H1 (cell line): Measurements from ENCODE around the gene KRT72. TPM values are rescaled to one million over a fixed set of nuclear protein-coding genes. Genes with fewer than 3 reads are reported as not detected.

ENCODE experiments used
- CTCF ChIA-PET: fragments of 300-600 bp; sonication (Branson Sonifier 250); formaldehyde crosslinking; loops from one replicate; lab custom pipeline; 2021; ENCODE audit not compliant: partially characterized antibody; lab: Charles Lee
- POLR2A ChIA-PET: fragments of 300-600 bp; sonication (Branson Sonifier 250); formaldehyde crosslinking; loops from one replicate; lab custom pipeline; 2021; ENCODE audit warnings: inconsistent platforms; ENCODE audit not compliant: partially characterized antibody; lab: Charles Lee
- DNase-seq, 2 experiments: peaks; one replicate each; pipeline versions ENCODE4 v3.0.0 to v3.0.0-alpha.2; 2010 to 2022; ENCODE audit warnings: low spot score in 2 of 2, low read depth in 1 of 2, mixed read lengths in 1 of 2
- FAIRE-seq: peaks from 2 replicates; lab custom pipeline; 2011; peaks lifted over from hg19 to GRCh38; lab: Jason Lieb, UNC
- H2AFZ ChIP-seq: 2 replicates; pipeline ENCODE4 v1.8.1; 2012; ENCODE audit warnings: low read length, inconsistent platforms
- H2AK5ac ChIP-seq: 2 replicates; pipeline ENCODE4 v1.6.1; 2013; ENCODE audit warnings: low read depth, low read length
- H2BK120ac ChIP-seq: replicated peaks from 2 replicates; pipeline ENCODE3; 2013; ENCODE audit warnings: low read depth, low read length, inconsistent platforms
- H2BK12ac ChIP-seq: 2 replicates; pipeline ENCODE4 v1.6.1; 2013; ENCODE audit warnings: low read depth, low read length
- H2BK15ac ChIP-seq: 2 replicates; pipeline ENCODE4 v1.6.1; 2013; ENCODE audit warnings: low read length
- H2BK20ac ChIP-seq: 2 replicates; pipeline ENCODE4 v1.6.1; 2013; ENCODE audit warnings: low read length
- H2BK5ac ChIP-seq: 2 replicates; pipeline ENCODE4 v1.6.1; 2013; ENCODE audit warnings: low read depth, low read length
- H3K14ac ChIP-seq: 2 replicates; pipeline ENCODE4 v1.6.1; 2013; ENCODE audit warnings: inconsistent platforms; ENCODE audit not compliant: insufficient read length
- H3K18ac ChIP-seq: 2 replicates; pipeline ENCODE4 v1.6.1; 2013; ENCODE audit warnings: low read length; ENCODE audit errors: extremely low read depth
- H3K23ac ChIP-seq: 2 replicates; pipeline ENCODE4 v1.6.1; 2013; ENCODE audit warnings: inconsistent platforms; ENCODE audit not compliant: insufficient read length
- H3K23me2 ChIP-seq: 2 replicates; pipeline ENCODE4 v1.6.1; 2013; ENCODE audit warnings: low read depth, low read length
- H3K27ac ChIP-seq: 2 replicates; pipeline ENCODE4 v1.6.1; 2011; ENCODE audit warnings: low read depth, low read length, inconsistent platforms
- H3K27me3 ChIP-seq, 4 experiments: replicated peaks in 1 of 4; 1 replicate in 1 of 4; 2 replicates in 3 of 4; pipeline versions ENCODE4 v1.6.1 to v1.8.1; 2011 to 2013; ENCODE audit warnings: low read length in 3 of 4, mild to moderate bottlenecking in 3 of 4, inconsistent platforms in 2 of 4, mixed read lengths in 2 of 4, moderate library complexity in 1 of 4; ENCODE audit not compliant: control insufficient read depth in 3 of 4, insufficient read depth in 3 of 4; ENCODE audit errors: extremely low read depth in 1 of 4
- H3K36me3 ChIP-seq, 4 experiments: 2 replicates each; pipeline versions ENCODE4 v1.6.1 to v1.8.1; 2011 to 2013; ENCODE audit warnings: mild to moderate bottlenecking in 4 of 4, low read length in 3 of 4, moderate library complexity in 2 of 4, control low read depth in 1 of 4, inconsistent platforms in 1 of 4; ENCODE audit not compliant: insufficient read depth in 4 of 4, control insufficient read depth in 2 of 4
- H3K4ac ChIP-seq: replicated peaks from 2 replicates; pipeline ENCODE3; 2013; ENCODE audit warnings: low read length, low read depth, mixed read lengths, inconsistent platforms; ENCODE audit not compliant: insufficient read length
- H3K4me1 ChIP-seq, 4 experiments: replicated peaks in 1 of 4; 1 replicate in 1 of 4; 2 replicates in 3 of 4; pipeline versions ENCODE4 v1.6.1 to v1.8.1; 2011 to 2013; ENCODE audit warnings: low read length in 3 of 4, inconsistent platforms in 2 of 4, mixed read lengths in 1 of 4; ENCODE audit not compliant: insufficient read depth in 4 of 4, control insufficient read depth in 3 of 4
- H3K4me2 ChIP-seq, 2 experiments: 2 replicates each; pipeline versions ENCODE4 v1.6.1 to v1.8.1; 2011 to 2013; ENCODE audit warnings: low read depth in 2 of 2, low read length in 2 of 2, control low read depth in 1 of 2, inconsistent platforms in 1 of 2, mild to moderate bottlenecking in 1 of 2; ENCODE audit not compliant: insufficient read depth in 1 of 2
- H3K4me3 ChIP-seq, 4 experiments: fragments of 200-600, 300-600 bp in 1 of 4; sonication (generic), shearing (Covaris generic), sonication (Bioruptor Twin) in 1 of 4; 2 replicates each; pipeline versions ENCODE4 v1.5.1 to v1.8.1; 2011 to 2016; ENCODE audit warnings: low read length in 4 of 4, low read depth in 3 of 4, control low read depth in 2 of 4, inconsistent platforms in 2 of 4, mild to moderate bottlenecking in 2 of 4, mixed read lengths in 1 of 4, moderate library complexity in 1 of 4; ENCODE audit not compliant: insufficient read depth in 2 of 4; ENCODE audit errors: extremely low read depth in 1 of 4
- H3K56ac ChIP-seq: replicated peaks from 2 replicates; pipeline ENCODE3; 2013; ENCODE audit warnings: low read depth, mild to moderate bottlenecking, mixed read lengths, low read length, inconsistent platforms; ENCODE audit not compliant: insufficient read length
- H3K79me1 ChIP-seq: 2 replicates; pipeline ENCODE4 v1.6.1; 2013; ENCODE audit warnings: low read depth, low read length, control low read depth
- H3K79me2 ChIP-seq, 2 experiments: 2 replicates each; pipeline versions ENCODE4 v1.6.1 to v1.8.1; 2012 to 2013; ENCODE audit warnings: low read length in 2 of 2, mild to moderate bottlenecking in 2 of 2, inconsistent platforms in 1 of 2; ENCODE audit not compliant: insufficient read depth in 2 of 2, control insufficient read depth in 1 of 2
- H3K9ac ChIP-seq, 4 experiments: replicated peaks in 1 of 4; 1 replicate in 1 of 4; 2 replicates in 3 of 4; pipeline versions ENCODE4 v1.6.1 to v1.8.1; 2011 to 2013; ENCODE audit warnings: low read depth in 3 of 4, low read length in 3 of 4, control low read depth in 2 of 4, mild to moderate bottlenecking in 2 of 4, moderate library complexity in 2 of 4, inconsistent platforms in 1 of 4; ENCODE audit errors: extremely low read depth in 1 of 4
- H3K9me3 ChIP-seq, 2 experiments: 2 replicates each; pipeline versions ENCODE4 v1.6.1 to v1.8.1; 2012 to 2013; ENCODE audit warnings: mild to moderate bottlenecking in 2 of 2, moderate library complexity in 2 of 2, control low read depth in 1 of 2, inconsistent platforms in 1 of 2, low read depth in 1 of 2, low read length in 1 of 2, mixed read lengths in 1 of 2; ENCODE audit not compliant: insufficient read depth in 2 of 2
- H4K20me1 ChIP-seq, 2 experiments: replicated peaks in 1 of 2; 2 replicates each; pipeline versions ENCODE3 to v1.8.1; 2011 to 2013; ENCODE audit warnings: inconsistent platforms in 2 of 2, low read length in 2 of 2, mild to moderate bottlenecking in 1 of 2; ENCODE audit not compliant: insufficient read depth in 2 of 2, control insufficient read depth in 1 of 2
- H4K5ac ChIP-seq: 2 replicates; pipeline ENCODE4 v1.6.1; 2013; ENCODE audit warnings: low read length, low read depth, mixed read lengths, inconsistent platforms; ENCODE audit not compliant: insufficient read length
- H4K8ac ChIP-seq: 2 replicates; pipeline ENCODE4 v1.8.0; 2013; ENCODE audit warnings: mild to moderate bottlenecking, moderate library complexity, low read length, inconsistent platforms; ENCODE audit not compliant: insufficient read depth; ENCODE audit errors: extremely low read depth
- H4K91ac ChIP-seq: replicated peaks from 2 replicates; pipeline ENCODE3; 2013; ENCODE audit warnings: low read length, mixed read lengths, inconsistent platforms; ENCODE audit not compliant: insufficient read length
- BCL11A ChIP-seq, 2 experiments: IDR thresholded peaks; one replicate each; pipeline ENCODE4 v1.6.1; 2011; ENCODE audit warnings: low read depth in 2 of 2, low read length in 2 of 2, mild to moderate bottlenecking in 2 of 2
- CBX5 ChIP-seq: fragments of 300-800, 300-1000 bp; sonication (generic); IDR thresholded peaks from 2 replicates; pipeline ENCODE4 v1.7.1; 2016; ENCODE audit warnings: antibody characterized with exemption, low read length, low read depth
- CBX8 ChIP-seq: fragments of 300-800, 300-1000 bp; sonication (generic); IDR thresholded peaks from 2 replicates; pipeline ENCODE4 v1.7.1; 2016; ENCODE audit warnings: low read depth, low read length, borderline replicate concordance
- EP300 ChIP-seq, 2 experiments: IDR thresholded peaks; 1 replicate in 1 of 2; 2 replicates in 1 of 2; pipeline ENCODE4 v1.6.1; 2011 to 2012; ENCODE audit warnings: low read depth in 2 of 2, low read length in 2 of 2, mild to moderate bottlenecking in 2 of 2, borderline replicate concordance in 1 of 2, inconsistent platforms in 1 of 2, moderate library complexity in 1 of 2
- EZH2 ChIP-seq: fragments of 200-600 bp; sonication (generic); IDR thresholded peaks from 2 replicates; pipeline ENCODE4 v1.7.1; 2012; ENCODE audit warnings: low read depth, mild to moderate bottlenecking, moderate library complexity, low read length, inconsistent platforms; ENCODE audit not compliant: severe bottlenecking
- FOSL1 ChIP-seq: IDR thresholded peaks from 2 replicates; pipeline ENCODE4 v1.6.1; 2011; ENCODE audit warnings: mild to moderate bottlenecking, low read depth, low read length, moderate library complexity; ENCODE audit not compliant: insufficient read depth
- KDM1A ChIP-seq: fragments of 200-600, 300-600 bp; sonication (generic); IDR thresholded peaks from 2 replicates; pipeline ENCODE4 v1.7.1; 2016; ENCODE audit warnings: mild to moderate bottlenecking, low read length, borderline replicate concordance
- KDM5A ChIP-seq: fragments of 200-600 bp; IDR thresholded peaks from 2 replicates; pipeline ENCODE4 v1.7.1; 2012; ENCODE audit warnings: mild to moderate bottlenecking, low read length, inconsistent platforms, mixed read lengths
- POU5F1 ChIP-seq: IDR thresholded peaks from 2 replicates; pipeline ENCODE4 v1.6.1; 2011; ENCODE audit warnings: low read depth, mild to moderate bottlenecking, low read length, moderate library complexity
- RBBP5 ChIP-seq: IDR thresholded peaks from 2 replicates; pipeline ENCODE4 v1.7.1; 2012; ENCODE audit warnings: low read depth, mild to moderate bottlenecking, inconsistent platforms, low read length, moderate library complexity, borderline replicate concordance
- RXRA ChIP-seq: IDR thresholded peaks from 2 replicates; pipeline ENCODE4 v1.6.1; 2011; ENCODE audit warnings: low read depth, mild to moderate bottlenecking, low read length, moderate library complexity; ENCODE audit not compliant: insufficient read depth
- SRF ChIP-seq: IDR thresholded peaks from 2 replicates; pipeline ENCODE4 v1.6.1; 2011; ENCODE audit warnings: mild to moderate bottlenecking, low read depth, low read length, moderate library complexity
- SUZ12 ChIP-seq: fragments of 200-600 bp; sonication (generic); IDR thresholded peaks from 2 replicates; pipeline ENCODE4 v1.6.1; 2012; ENCODE audit warnings: mild to moderate bottlenecking, inconsistent platforms, low read length, moderate library complexity, mixed read lengths
- WGBS, 2 experiments: shearing (Covaris generic) in 1 of 2; methylation state at CpG; one replicate each; pipeline versions ENCODE4 v1.1.6 to v1.1.7; 2013 to 2015; ENCODE audit warnings: low lambda C conversion rate in 2 of 2, mixed read lengths in 2 of 2, inconsistent platforms in 1 of 2, low coverage in 1 of 2, missing lambda C conversion rate in 1 of 2; ENCODE audit not compliant: insufficient replicate concordance in 2 of 2, insufficient coverage in 1 of 2, insufficient read length in 1 of 2; ENCODE audit errors: extremely low coverage in 1 of 2, missing lambda C conversion rate in 1 of 2; 5-methylcytosine and 5-hydroxymethylcytosine counted together
- polyA plus RNA-seq, 7 experiments: library from polyadenylated mRNA; depleted of rRNA in 3 of 7; stranded (reverse) in 5 of 7; unstranded in 2 of 7; fragments of >200 nt in 5 of 7; fragments of 200-250 nt in 2 of 7; gene quantifications; 1 replicate in 5 of 7; 2 replicates in 1 of 7; 4 replicates in 1 of 7; pipeline versions ENCODE4 v1.2.1 to v1.2.3, GENCODE V29; 2011 to 2013; ENCODE audit warnings: missing spikeins in 2 of 7, mixed read lengths in 2 of 7
- total RNA-seq: library from RNA; stranded (reverse); fragmentation: NEBNext Ultra II Directional; extraction: Animal tissue kit (Norgen Biotek cat#: 25700); gene quantifications from 2 replicates; pipeline ENCODE4 v1.2.1, GENCODE V29; 2021

Gene KRT72
- total and polyA plus RNA-seq, 2 of the 8 experiments (the other 6 are each of a cell fraction or from before 2014, with no cell fraction given) = not detected

DNA sequence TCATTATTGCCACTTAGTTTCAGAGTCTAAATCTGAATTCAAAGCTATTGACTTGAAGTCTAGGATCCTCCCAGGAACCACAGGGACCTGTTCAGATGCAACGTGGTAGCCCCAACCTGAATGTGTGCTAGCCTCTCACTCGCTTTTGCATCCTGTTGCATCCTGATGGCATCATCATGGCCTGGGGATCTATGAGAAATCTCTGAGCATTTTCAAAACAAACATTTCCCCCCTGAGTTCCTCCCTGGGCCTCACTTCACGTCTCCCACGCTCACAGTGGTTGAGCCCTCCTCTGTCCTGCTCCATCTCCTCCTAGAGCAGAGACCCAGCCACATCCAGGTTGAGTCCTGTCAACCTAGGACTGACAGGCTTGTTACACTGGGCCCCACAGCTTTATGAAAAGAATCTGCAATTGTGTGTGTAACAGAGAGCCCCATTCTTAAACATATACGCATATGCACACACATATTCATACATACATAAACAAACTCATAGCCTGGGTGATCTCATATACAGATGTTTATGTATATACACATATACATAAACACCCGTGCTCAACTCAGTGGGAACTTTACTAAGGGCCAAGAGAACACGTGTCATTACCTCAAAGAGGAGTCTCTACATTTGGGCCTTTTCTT is 5.4 kb upstream of the KRT72 start:
- H2AK5ac ChIP-seq = no peak overlapping the region
- no peak overlapping the region for H2AFZ ChIP-seq
- no peaks in the 10 kb centered on the region for H4K20me1 ChIP-seq
- no peak overlapping the region for H2BK120ac ChIP-seq
- H4K91ac ChIP-seq = no peak overlapping the region
- H3K56ac ChIP-seq = no peak overlapping the region
- H3K9ac ChIP-seq = no peak overlapping the region
- no peak overlapping the region for H2BK20ac ChIP-seq
- no peaks in the 10 kb centered on the region; the same call in 1 of the 2 replicates for H3K23me2 ChIP-seq
- H4K8ac ChIP-seq = no peak overlapping the region
- H3K4me3 ChIP-seq = no peak overlapping the region
- H2BK15ac ChIP-seq = no peak overlapping the region
- no peaks in the 10 kb centered on the region; a peak in 3 of 7 replicates for H3K27me3 ChIP-seq
- 86% methylated on average over 7 of the region's 7 CpGs; no CpG with 5 or more reads in 1 of the 2 experiments for WGBS, 2 experiments
- POLR2A ChIA-PET = no interaction called here
- no peak overlapping the region for H3K23ac ChIP-seq
- no peak overlapping the region for H4K5ac ChIP-seq
- no peak for FAIRE-seq
- H3K4ac ChIP-seq = no peak overlapping the region
- no peak for DNase-seq
- no peaks in the 10 kb centered on the region for H3K79me2 ChIP-seq
- H3K27ac ChIP-seq = no peak overlapping the region
- no peak overlapping the region for H3K4me2 ChIP-seq
- no peak overlapping the region for H3K18ac ChIP-seq
- H3K36me3 ChIP-seq = no peaks in the 10 kb centered on the region
- no peak overlapping the region for H2BK5ac ChIP-seq
- CTCF ChIA-PET = interaction anchor here (0.8 to 1.5 kb wide), 6 partner anchors 10 to 273 kb away, joined by 3 to 6 read pairs (median 4); no protein-coding TSS in a partner anchor
- H2BK12ac ChIP-seq = no peak overlapping the region
- no peaks in the 10 kb centered on the region for H3K79me1 ChIP-seq
- H3K9me3 ChIP-seq = no peaks in the 10 kb centered on the region
- peaks cover 0 to 3% (median 0%) of the 10 kb centered on the region in 4 experiments; a peak in 1 of 7 replicates for H3K4me1 ChIP-seq
- no peak overlapping the region for H3K14ac ChIP-seq
- TF ChIP-seq RBBP5 (no peak), EZH2 (no peak), CBX8 (no peak), RXRA (no peak), SUZ12 (no peak), KDM5A (no peak), EP300 (IDR thresholded peaks at IDR 0.05; ENCODE audit: borderline replicate concordance in 1 of 2, low read depth in 2 of 2, low read length in 2 of 2) (no peak), FOSL1 (no peak), SRF (no peak), POU5F1 (no peak), KDM1A (no peak), CBX5 (no peak), BCL11A (IDR thresholded peaks at IDR 0.05; ENCODE audit: low read depth in 2 of 2, low read length in 2 of 2) (no peak)
